HEK293 (cell line): ENCODE measurements around the gene GJC1.

ENCODE experiments used
- CTCF ChIA-PET: fragments of 350-600 bp; formaldehyde crosslinking; extraction: SDS; loops from one replicate; lab custom pipeline; 2021; ENCODE audit warnings: antibody characterized with exemption; lab: Yijun Ruan, JAX
- POLR2A ChIA-PET: fragments of 300-600 bp; formaldehyde crosslinking; extraction: SDS; loops from one replicate; lab custom pipeline; 2020; ENCODE audit warnings: antibody characterized with exemption, inconsistent platforms; lab: Yijun Ruan, JAX
- H3K27ac ChIP-seq: fragments of 200-500 bp; sonication (Bioruptor generic); 2 replicates; pipeline ENCODE4 v1.5.1; 2014; ENCODE audit warnings: low read depth, low read length, control low read depth, inconsistent platforms; ENCODE audit errors: extremely low read depth
- H3K36me3 ChIP-seq, 2 experiments: fragments of 200-500 bp in 1 of 2; sonication (Bioruptor generic) in 1 of 2; 1 replicate in 1 of 2; 2 replicates in 1 of 2; pipeline ENCODE4 v1.5.1; 2014 to 2017; ENCODE audit warnings: inconsistent platforms in 2 of 2, low read length in 2 of 2; ENCODE audit not compliant: control insufficient read depth in 2 of 2, insufficient read depth in 1 of 2
- H3K4me1 ChIP-seq: fragments of 200-500 bp; sonication (Bioruptor generic); 2 replicates; pipeline ENCODE4 v1.5.1; 2014; ENCODE audit warnings: mild to moderate bottlenecking, low read length, inconsistent platforms; ENCODE audit not compliant: control insufficient read depth, insufficient read depth
- H3K4me3 ChIP-seq: 2 replicates; pipeline ENCODE4 v1.5.1; 2011; ENCODE audit warnings: low read depth, mild to moderate bottlenecking, control low read depth, low read length, moderate library complexity
- H3K9me3 ChIP-seq: fragments of 200-500 bp; sonication (Bioruptor generic); 2 replicates; pipeline ENCODE4 v1.5.1; 2014; ENCODE audit warnings: low read depth, low read length, inconsistent platforms; ENCODE audit not compliant: control insufficient read depth, insufficient read depth
- EGR2 ChIP-seq: fragments of 450-650 bp; formaldehyde crosslinking; IDR thresholded peaks from 2 replicates; pipeline ENCODE4 v1.5.1; 2016; ENCODE audit warnings: low read depth, missing biosample characterization, missing genetic modification characterization
- GLIS1 ChIP-seq: fragments of 450-650 bp; formaldehyde crosslinking; IDR thresholded peaks from 2 replicates; pipeline ENCODE4 v1.5.1; 2016; ENCODE audit warnings: missing biosample characterization, missing genetic modification characterization
- GLIS2 ChIP-seq: fragments of 450-650 bp; formaldehyde crosslinking; IDR thresholded peaks from 2 replicates; pipeline ENCODE4 v1.5.1; 2016; ENCODE audit warnings: missing biosample characterization, missing genetic modification characterization
- OSR2 ChIP-seq: fragments of 450-650 bp; formaldehyde crosslinking; IDR thresholded peaks from 2 replicates; pipeline ENCODE4 v1.5.1; 2016; ENCODE audit warnings: missing biosample characterization, missing genetic modification characterization
- SP2 ChIP-seq: fragments of 450-650 bp; formaldehyde crosslinking; IDR thresholded peaks from 2 replicates; pipeline ENCODE4 v1.5.1; 2016; ENCODE audit warnings: missing biosample characterization, missing genetic modification characterization
- SP7 ChIP-seq: fragments of 450-650 bp; formaldehyde crosslinking; IDR thresholded peaks from 2 replicates; pipeline ENCODE4 v1.5.1; 2016; ENCODE audit warnings: missing biosample characterization, missing genetic modification characterization
- WT1 ChIP-seq: fragments of 450-650 bp; formaldehyde crosslinking; IDR thresholded peaks from 2 replicates; pipeline ENCODE4 v1.5.1; 2016; ENCODE audit warnings: missing biosample characterization, missing genetic modification characterization
- YY1 ChIP-seq: fragments of 450-650 bp; formaldehyde crosslinking; IDR thresholded peaks from 2 replicates; pipeline ENCODE4 v1.5.1; 2018; ENCODE audit warnings: missing biosample characterization, missing genetic modification characterization
- ZBTB17 ChIP-seq: fragments of 450-650 bp; formaldehyde crosslinking; IDR thresholded peaks from 2 replicates; pipeline ENCODE4 v1.5.1; 2016; ENCODE audit warnings: missing biosample characterization, missing genetic modification characterization
- ZBTB20 ChIP-seq: fragments of 450-650 bp; formaldehyde crosslinking; IDR thresholded peaks from 2 replicates; pipeline ENCODE4 v1.5.1; 2016; ENCODE audit warnings: missing biosample characterization, missing genetic modification characterization
- ZBTB21 ChIP-seq: fragments of 450-650 bp; formaldehyde crosslinking; IDR thresholded peaks from 2 replicates; pipeline ENCODE4 v1.5.1; 2017; ENCODE audit warnings: missing biosample characterization, missing genetic modification characterization
- ZBTB48 ChIP-seq: fragments of 450-650 bp; formaldehyde crosslinking; IDR thresholded peaks from 2 replicates; pipeline ENCODE4 v1.5.1; 2016; ENCODE audit warnings: missing biosample characterization, missing genetic modification characterization
- ZEB2 ChIP-seq: fragments of 450-650 bp; formaldehyde crosslinking; IDR thresholded peaks from 2 replicates; pipeline ENCODE4 v1.5.1; 2016; ENCODE audit warnings: missing biosample characterization, missing genetic modification characterization
- ZFHX2 ChIP-seq: fragments of 450-650 bp; formaldehyde crosslinking; conservative IDR thresholded peaks from 2 replicates; pipeline ENCODE4 v1.5.1; 2016; ENCODE audit warnings: missing biosample characterization, missing genetic modification characterization
- ZFP69B ChIP-seq: fragments of 450-650 bp; formaldehyde crosslinking; IDR thresholded peaks from 2 replicates; pipeline ENCODE4 v1.5.1; 2016; ENCODE audit warnings: missing biosample characterization, missing genetic modification characterization
- ZNF132 ChIP-seq: fragments of 450-650 bp; formaldehyde crosslinking; IDR thresholded peaks from 2 replicates; pipeline ENCODE4 v1.5.1; 2017; ENCODE audit warnings: missing biosample characterization, missing genetic modification characterization, borderline replicate concordance
- ZNF133 ChIP-seq: fragments of 450-650 bp; formaldehyde crosslinking; IDR thresholded peaks from 2 replicates; pipeline ENCODE4 v1.5.1; 2016; ENCODE audit warnings: missing biosample characterization, missing genetic modification characterization
- ZNF24 ChIP-seq: fragments of 450-650 bp; formaldehyde crosslinking; IDR thresholded peaks from 2 replicates; pipeline ENCODE4 v1.5.1; 2016; ENCODE audit warnings: missing biosample characterization, missing genetic modification characterization
- ZNF266 ChIP-seq: fragments of 450-650 bp; formaldehyde crosslinking; IDR thresholded peaks from 2 replicates; pipeline ENCODE4 v1.5.1; 2016; ENCODE audit warnings: missing biosample characterization, missing genetic modification characterization, low read depth
- ZNF341 ChIP-seq: fragments of 450-650 bp; formaldehyde crosslinking; IDR thresholded peaks from 2 replicates; pipeline ENCODE4; 2016; ENCODE audit warnings: low read depth, missing biosample characterization, missing genetic modification characterization
- ZNF391 ChIP-seq: fragments of 450-650 bp; formaldehyde crosslinking; IDR thresholded peaks from 2 replicates; pipeline ENCODE4 v1.5.1; 2016; ENCODE audit warnings: low read depth, missing biosample characterization, missing genetic modification characterization, borderline replicate concordance
- ZNF423 ChIP-seq: fragments of 450-650 bp; formaldehyde crosslinking; IDR thresholded peaks from 2 replicates; pipeline ENCODE4 v1.5.1; 2016; ENCODE audit warnings: missing biosample characterization, missing genetic modification characterization
- ZNF600 ChIP-seq: fragments of 450-650 bp; formaldehyde crosslinking; IDR thresholded peaks from 2 replicates; pipeline ENCODE4 v1.5.1; 2016; ENCODE audit warnings: missing biosample characterization, missing genetic modification characterization
- ZNF621 ChIP-seq: fragments of 450-650 bp; formaldehyde crosslinking; IDR thresholded peaks from 2 replicates; pipeline ENCODE4 v1.5.1; 2017; ENCODE audit warnings: missing biosample characterization, missing genetic modification characterization
- ZNF777 ChIP-seq: fragments of 450-650 bp; formaldehyde crosslinking; IDR thresholded peaks from 2 replicates; pipeline ENCODE4 v1.5.1; 2017; ENCODE audit warnings: missing biosample characterization, missing genetic modification characterization, borderline replicate concordance
- ZNF843 ChIP-seq: fragments of 450-650 bp; formaldehyde crosslinking; IDR thresholded peaks from 2 replicates; pipeline ENCODE4 v1.5.1; 2016; ENCODE audit warnings: missing biosample characterization, missing genetic modification characterization
- ZSCAN16 ChIP-seq: fragments of 450-650 bp; formaldehyde crosslinking; IDR thresholded peaks from 2 replicates; pipeline ENCODE4 v1.5.1; 2016; ENCODE audit warnings: missing biosample characterization, missing genetic modification characterization
- TF ChIP-seq, protein P1 (sequence below): fragments of 450-650 bp; formaldehyde crosslinking; optimal IDR thresholded peaks from 2 replicates; pipeline ENCODE3; 2016; ENCODE audit warnings: missing biosample characterization, mild to moderate bottlenecking, missing genetic modification characterization
- TF ChIP-seq, protein P2 (sequence below): fragments of 450-650 bp; formaldehyde crosslinking; IDR thresholded peaks from 2 replicates; pipeline ENCODE4 v1.5.1; 2016; ENCODE audit warnings: missing biosample characterization, missing genetic modification characterization
- TF ChIP-seq, protein P3 (sequence below): IDR thresholded peaks from 2 replicates; pipeline ENCODE4 v1.6.1; 2011; ENCODE audit warnings: mild to moderate bottlenecking, low read depth, low read length, borderline replicate concordance
- TF ChIP-seq, protein P4 (sequence below): fragments of 450-650 bp; formaldehyde crosslinking; IDR thresholded peaks from 2 replicates; pipeline ENCODE4 v1.5.1; 2016; ENCODE audit warnings: missing biosample characterization, missing genetic modification characterization

Gene GJC1

DNA sequence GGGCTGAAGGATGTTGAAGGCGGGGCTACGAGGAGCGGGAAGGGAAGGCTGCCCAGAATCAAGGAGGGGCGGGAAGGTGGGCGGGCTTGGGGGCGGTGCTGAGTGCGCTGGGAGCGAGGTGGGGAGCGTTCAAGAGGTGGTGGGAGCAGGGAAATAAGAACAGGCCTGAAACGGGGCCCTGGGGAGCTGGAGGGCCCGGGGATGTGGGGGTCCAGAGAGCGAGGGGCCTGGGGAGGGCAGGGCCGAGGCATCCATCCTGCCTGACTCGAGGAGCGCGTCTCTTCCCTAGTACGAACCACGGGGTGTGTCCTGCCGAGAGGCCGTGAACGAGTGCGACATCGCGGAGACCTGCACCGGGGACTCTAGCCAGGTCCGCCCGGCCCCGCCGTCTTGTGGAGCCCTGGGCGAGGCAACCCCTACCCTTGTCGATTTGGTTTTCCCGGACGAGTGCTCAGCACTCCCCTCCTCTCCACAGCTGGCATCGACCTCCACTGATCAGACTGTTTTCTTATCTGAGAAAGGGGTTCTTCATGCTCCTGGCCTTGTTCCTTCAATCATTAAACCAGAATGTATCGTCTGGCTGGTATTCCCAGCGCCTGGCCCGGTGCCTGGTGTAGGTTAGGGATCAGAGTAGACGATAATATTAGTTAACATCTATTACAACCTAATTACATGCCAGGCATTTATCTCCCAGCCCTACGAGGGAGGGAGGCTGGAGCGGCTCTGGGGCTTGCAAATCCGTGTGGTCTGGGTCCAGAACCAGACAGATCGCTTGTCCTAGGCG, 54.1 kb downstream of the GJC1 start (continued):
- no peak for TF ChIP-seq ZNF132
- TF ChIP-seq ZNF391 = no peak
- peak; percentile 92 for TF ChIP-seq EGR2 (tag by site-specific recombination)

DNA sequence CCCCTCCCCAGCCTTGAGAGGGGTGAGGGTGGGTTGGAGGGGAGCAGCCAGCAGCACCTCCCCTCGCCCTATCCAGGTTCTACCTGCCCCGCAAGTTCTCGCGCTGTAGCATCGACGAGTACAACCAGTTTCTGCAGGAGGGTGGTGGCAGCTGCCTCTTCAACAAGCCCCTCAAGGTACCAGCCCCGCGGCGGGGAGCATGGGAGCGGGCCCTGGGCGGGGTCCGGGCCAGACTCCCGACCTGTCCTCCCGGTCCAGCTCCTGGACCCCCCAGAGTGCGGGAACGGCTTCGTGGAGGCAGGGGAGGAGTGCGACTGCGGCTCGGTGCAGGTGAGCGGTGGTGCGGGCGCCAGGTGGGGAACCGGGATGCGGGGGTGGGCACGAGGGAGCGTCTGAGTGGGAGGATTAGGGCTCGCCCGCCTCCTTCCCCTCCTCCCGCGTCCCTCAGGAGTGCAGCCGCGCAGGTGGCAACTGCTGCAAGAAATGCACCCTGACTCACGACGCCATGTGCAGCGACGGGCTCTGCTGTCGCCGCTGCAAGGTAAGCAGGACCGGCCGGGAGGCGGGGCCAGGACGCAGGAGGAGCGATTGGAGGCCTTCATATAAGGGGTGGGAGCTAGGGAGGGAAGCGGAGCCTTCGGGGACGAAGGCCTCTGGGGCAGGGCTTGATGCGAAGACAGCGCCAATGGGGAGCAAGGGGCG, 54.8 kb downstream of the GJC1 start:
- POLR2A ChIA-PET = interaction anchor here (0.5 to 1.8 kb wide), 29 partner anchors 11 to 709 kb away, joined by 3 to 11 read pairs (median 5); partner anchors contain the start of genes EFTUD2, GJC1, HEXIM1 and LSM12
- CTCF ChIA-PET = interaction anchor here (0.5 to 18.2 kb wide), 33 partner anchors 8 to 1133 kb away, joined by 3 to 461 read pairs (median 3); partner anchors contain the start of gene HIGD1B
- no peaks in the 10 kb centered on the region for H3K4me1 ChIP-seq
- H3K9me3 ChIP-seq = no peaks in the 10 kb centered on the region
- peak overlapping the region; percentile 58 for H3K4me3 ChIP-seq
- H3K36me3 ChIP-seq = peaks cover 0 to 14% of the 10 kb centered on the region in 2 experiments; a peak in 1 of 3 replicates
- H3K27ac ChIP-seq = peak overlapping the region; percentile 25; the same call in 1 of the 2 replicates
- peak; percentile 48; the same call in 1 of the 2 replicates for TF ChIP-seq ZBTB20 (tag by site-specific recombination)
- peak; percentile 37; the same call in 1 of the 2 replicates for TF ChIP-seq ZNF24 (tag by site-specific recombination)
- TF ChIP-seq ZSCAN16 (tag by site-specific recombination) = no peak
- TF ChIP-seq, protein P1, sequence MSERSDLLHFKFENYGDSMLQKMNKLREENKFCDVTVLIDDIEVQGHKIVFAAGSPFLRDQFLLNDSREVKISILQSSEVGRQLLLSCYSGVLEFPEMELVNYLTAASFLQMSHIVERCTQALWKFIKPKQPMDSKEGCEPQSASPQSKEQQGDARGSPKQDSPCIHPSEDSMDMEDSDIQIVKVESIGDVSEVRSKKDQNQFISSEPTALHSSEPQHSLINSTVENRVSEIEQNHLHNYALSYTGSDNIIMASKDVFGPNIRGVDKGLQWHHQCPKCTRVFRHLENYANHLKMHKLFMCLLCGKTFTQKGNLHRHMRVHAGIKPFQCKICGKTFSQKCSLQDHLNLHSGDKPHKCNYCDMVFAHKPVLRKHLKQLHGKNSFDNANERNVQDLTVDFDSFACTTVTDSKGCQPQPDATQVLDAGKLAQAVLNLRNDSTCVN = peak; percentile 48
- TF ChIP-seq ZFHX2 (tag by site-specific recombination) = peak; percentile 63; the same call in 1 of the 2 replicates
- TF ChIP-seq SP2 (tag by site-specific recombination) = peak; percentile 99
- TF ChIP-seq GLIS1 (tag by site-specific recombination) = peak; percentile 90
- TF ChIP-seq ZNF600 (tag by site-specific recombination) = peak; percentile 55; the same call in 1 of the 2 replicates
- TF ChIP-seq OSR2 (tag by site-specific recombination) = peak; percentile 13; the same call in 1 of the 2 replicates
- TF ChIP-seq ZNF843 (tag by site-specific recombination) = 0 out of 2 replicates have a peak, but pooled peaks have one; percentile 25
- 0 out of 2 replicates have a peak, but pooled peaks have one; percentile 10 for TF ChIP-seq YY1 (tag by site-specific recombination)
- TF ChIP-seq ZNF423 (tag by site-specific recombination) = 0 out of 2 replicates have a peak, but pooled peaks have one; percentile 29
- TF ChIP-seq ZBTB21 = peak; percentile 62
- TF ChIP-seq WT1 (tag by site-specific recombination) = peak; percentile 65; the same call in 1 of the 2 replicates
- no peak for TF ChIP-seq ZNF621 (tag by site-specific recombination)
- no peak for TF ChIP-seq ZNF133 (tag by site-specific recombination)
- TF ChIP-seq ZEB2 (tag by site-specific recombination) = peak; percentile 97
- TF ChIP-seq, protein P2, sequence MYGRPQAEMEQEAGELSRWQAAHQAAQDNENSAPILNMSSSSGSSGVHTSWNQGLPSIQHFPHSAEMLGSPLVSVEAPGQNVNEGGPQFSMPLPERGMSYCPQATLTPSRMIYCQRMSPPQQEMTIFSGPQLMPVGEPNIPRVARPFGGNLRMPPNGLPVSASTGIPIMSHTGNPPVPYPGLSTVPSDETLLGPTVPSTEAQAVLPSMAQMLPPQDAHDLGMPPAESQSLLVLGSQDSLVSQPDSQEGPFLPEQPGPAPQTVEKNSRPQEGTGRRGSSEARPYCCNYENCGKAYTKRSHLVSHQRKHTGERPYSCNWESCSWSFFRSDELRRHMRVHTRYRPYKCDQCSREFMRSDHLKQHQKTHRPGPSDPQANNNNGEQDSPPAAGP (tag by site-specific recombination) = peak; percentile 46
- no peak for TF ChIP-seq ZNF266 (tag by site-specific recombination)
- TF ChIP-seq ZFP69B (tag by site-specific recombination) = peak; percentile 97
- TF ChIP-seq GLIS2 = peak; percentile 92
- TF ChIP-seq, protein P3, sequence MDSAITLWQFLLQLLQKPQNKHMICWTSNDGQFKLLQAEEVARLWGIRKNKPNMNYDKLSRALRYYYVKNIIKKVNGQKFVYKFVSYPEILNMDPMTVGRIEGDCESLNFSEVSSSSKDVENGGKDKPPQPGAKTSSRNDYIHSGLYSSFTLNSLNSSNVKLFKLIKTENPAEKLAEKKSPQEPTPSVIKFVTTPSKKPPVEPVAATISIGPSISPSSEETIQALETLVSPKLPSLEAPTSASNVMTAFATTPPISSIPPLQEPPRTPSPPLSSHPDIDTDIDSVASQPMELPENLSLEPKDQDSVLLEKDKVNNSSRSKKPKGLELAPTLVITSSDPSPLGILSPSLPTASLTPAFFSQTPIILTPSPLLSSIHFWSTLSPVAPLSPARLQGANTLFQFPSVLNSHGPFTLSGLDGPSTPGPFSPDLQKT = no peak
- TF ChIP-seq ZBTB48 (tag by site-specific recombination) = peak; percentile 53; the same call in 1 of the 2 replicates
- TF ChIP-seq SP7 (tag by site-specific recombination) = peak; percentile 48
- TF ChIP-seq, protein P4, sequence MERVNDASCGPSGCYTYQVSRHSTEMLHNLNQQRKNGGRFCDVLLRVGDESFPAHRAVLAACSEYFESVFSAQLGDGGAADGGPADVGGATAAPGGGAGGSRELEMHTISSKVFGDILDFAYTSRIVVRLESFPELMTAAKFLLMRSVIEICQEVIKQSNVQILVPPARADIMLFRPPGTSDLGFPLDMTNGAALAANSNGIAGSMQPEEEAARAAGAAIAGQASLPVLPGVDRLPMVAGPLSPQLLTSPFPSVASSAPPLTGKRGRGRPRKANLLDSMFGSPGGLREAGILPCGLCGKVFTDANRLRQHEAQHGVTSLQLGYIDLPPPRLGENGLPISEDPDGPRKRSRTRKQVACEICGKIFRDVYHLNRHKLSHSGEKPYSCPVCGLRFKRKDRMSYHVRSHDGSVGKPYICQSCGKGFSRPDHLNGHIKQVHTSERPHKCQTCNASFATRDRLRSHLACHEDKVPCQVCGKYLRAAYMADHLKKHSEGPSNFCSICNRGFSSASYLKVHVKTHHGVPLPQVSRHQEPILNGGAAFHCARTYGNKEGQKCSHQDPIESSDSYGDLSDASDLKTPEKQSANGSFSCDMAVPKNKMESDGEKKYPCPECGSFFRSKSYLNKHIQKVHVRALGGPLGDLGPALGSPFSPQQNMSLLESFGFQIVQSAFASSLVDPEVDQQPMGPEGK = peak; percentile 72
- peak; percentile 50 for TF ChIP-seq ZBTB17 (tag by site-specific recombination)
- TF ChIP-seq ZNF341 (tag by site-specific recombination) = peak; percentile 82
- peak; percentile 86; the same call in 1 of the 2 replicates for TF ChIP-seq ZNF777 (tag by site-specific recombination)
